NCI-H526 treated with DMSO at 0.1 percent for 48 hours (cell line): ENCODE measurements around the gene HOXC10.

ENCODE experiments used
- DNase-seq: peaks from one replicate; lab custom pipeline; 2025; lab: John Stamatoyannopoulos, UW

Gene HOXC10

GRCh38 chr12:53950789-53951576 is 34.0 kb upstream of the HOXC10 start:
- DNase-seq = no peak

- no peak for DNase-seq
These were observed 33.2 kb upstream of the HOXC10 start for GRCh38 chr12:53951577-53952334.

- DNase-seq = no peak
These were observed 32.6 kb upstream of the HOXC10 start for GRCh38 chr12:53952335-53952694.

- DNase-seq = no peak
These were observed 31.8 kb upstream of the HOXC10 start for GRCh38 chr12:53952871-53953734.

- DNase-seq = no peak
These were observed 30.9 kb upstream of the HOXC10 start for GRCh38 chr12:53953831-53954693.

- DNase-seq = no peak
These were observed 30.3 kb upstream of the HOXC10 start, which contains the start of gene HOXC12 for GRCh38 chr12:53954694-53955035. Gene HOXC12, plus strand, starts transcription at chr12:53954903. Its CDS starts 27 bp downstream, at chr12:53954930.

GRCh38 chr12:53955036-53955775 is 29.7 kb upstream of the HOXC10 start:
- DNase-seq = no peak

GRCh38 chr12:53955776-53956250 is 29.1 kb upstream of the HOXC10 start:
- DNase-seq = no peak

- no peak for DNase-seq
These were observed 28.6 kb upstream of the HOXC10 start for GRCh38 chr12:53956251-53956887.

- no peak for DNase-seq
These were observed 27.9 kb upstream of the HOXC10 start for GRCh38 chr12:53956914-53957536.

- no peak for DNase-seq
These were observed 26.8 kb upstream of the HOXC10 start for GRCh38 chr12:53958128-53958527.

- DNase-seq = no peak
These were observed 25.6 kb upstream of the HOXC10 start for GRCh38 chr12:53959314-53959713.

GRCh38 chr12:53960187-53961024 is 24.5 kb upstream of the HOXC10 start:
- DNase-seq = no peak

- DNase-seq = no peak
These were observed 23.8 kb upstream of the HOXC10 start for GRCh38 chr12:53961025-53961761.

GRCh38 chr12:53963005-53963404 is 21.9 kb upstream of the HOXC10 start:
- no peak for DNase-seq

GRCh38 chr12:53963434-53964314 is 21.3 kb upstream of the HOXC10 start:
- DNase-seq = no peak

- no peak for DNase-seq
These were observed 20.6 kb upstream of the HOXC10 start for GRCh38 chr12:53964315-53964713.
